Activated T-helper 9 cell treated with anti-CD3 and anti-CD28 coated beads, Interleukin-2, amount 50 U/mL, for 16 hours (primary cell): ENCODE data around the gene ZNF217.
"Not testable (repeated sequence)": the region's sequence is repeated elsewhere in the genome, so short reads cannot be mapped to it uniquely, and the experiment has no call there.

Experiments used
- DNase-seq: peaks from one replicate; pipeline ENCODE4 v3.0.0-alpha.2; 2020; ENCODE audit warnings: low read depth

ZNF217 gene

DNA sequence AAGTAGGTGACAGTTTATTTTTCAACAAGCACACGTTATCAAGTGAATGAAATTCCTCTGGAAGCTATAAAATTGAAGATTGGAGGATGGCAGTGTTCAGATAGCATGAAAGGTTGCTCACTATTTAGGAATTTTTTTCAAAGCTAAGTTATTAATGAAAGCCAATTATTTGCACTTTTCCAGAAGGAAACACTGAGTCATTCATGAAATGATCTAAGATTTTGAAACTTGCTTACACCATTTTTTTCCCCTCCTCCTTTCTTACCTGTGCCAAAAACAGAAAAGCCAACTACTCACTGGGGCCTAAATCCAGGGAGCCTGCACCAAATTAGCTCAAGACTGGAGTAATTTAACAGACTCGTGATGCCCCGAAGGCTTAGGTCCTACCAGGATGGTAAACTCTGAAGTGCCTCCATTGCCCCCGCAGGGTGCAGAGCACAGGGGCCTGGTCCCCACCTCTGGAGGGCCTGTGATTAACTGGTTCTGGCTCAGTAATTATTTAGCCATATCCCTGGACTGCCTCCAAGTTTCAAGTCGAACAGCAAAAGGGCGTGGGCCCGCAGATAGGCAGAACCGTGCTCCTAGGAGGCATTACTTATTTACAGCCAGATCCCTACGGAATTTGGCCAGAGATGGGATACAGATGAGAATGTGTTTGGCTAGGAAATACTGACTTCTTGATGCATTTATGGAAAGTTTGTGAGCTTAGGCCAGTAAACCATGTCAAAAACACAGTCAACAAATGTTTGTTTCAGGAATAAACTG is 28.0 kb upstream of the ZNF217 start:
- DNase-seq: no peak

- not testable (repeated sequence) for DNase-seq
These were observed 24.9 kb upstream of the ZNF217 start for GRCh38 chr20:53618490-53619000.

- DNase-seq: no peak
These were observed 24.3 kb upstream of the ZNF217 start for GRCh38 chr20:53617791-53618489.

- DNase-seq: not testable (repeated sequence)
These were observed 22.9 kb upstream of the ZNF217 start for GRCh38 chr20:53616489-53616888.

DNA sequence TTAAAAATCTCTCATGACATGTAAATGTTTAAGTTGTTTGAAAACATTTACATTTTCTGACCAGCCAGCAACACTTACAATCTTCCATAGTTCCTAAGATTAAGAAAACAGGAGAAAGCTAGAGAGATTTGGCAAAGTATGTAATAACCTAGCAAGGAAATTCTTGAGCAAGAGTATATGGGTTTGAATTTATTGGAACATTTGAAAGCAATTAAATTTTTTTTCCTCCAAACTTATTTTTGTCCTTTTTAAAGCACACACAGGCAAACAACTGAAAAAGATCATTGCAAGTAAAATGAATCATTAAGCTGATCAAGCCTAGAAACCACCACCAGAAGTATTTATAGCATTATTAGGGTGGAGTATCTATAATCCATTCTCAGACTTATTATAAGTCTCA is 20.1 kb upstream of the ZNF217 start:
- DNase-seq: no peak

DNA sequence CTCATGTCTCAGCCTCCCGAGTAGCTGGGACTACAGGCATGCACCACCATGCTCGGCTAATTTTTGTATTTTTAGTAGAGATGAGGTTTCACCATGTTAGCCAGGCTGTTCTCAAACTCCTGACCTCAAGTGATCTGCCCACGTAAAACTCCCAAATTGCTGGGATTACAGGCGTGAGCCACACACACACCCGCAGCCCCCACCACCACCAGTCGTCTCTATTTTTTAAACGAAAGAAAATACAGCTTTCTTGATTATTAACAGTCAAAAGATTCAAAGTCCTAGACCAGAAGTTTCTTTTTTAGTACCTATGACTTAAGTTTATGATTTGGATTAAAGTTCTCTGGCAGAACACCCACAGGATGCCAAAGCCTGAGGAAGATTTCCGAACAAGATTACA is 18.6 kb upstream of the ZNF217 start:
- not testable (repeated sequence) for DNase-seq

- DNase-seq: no peak
These were observed 17.8 kb upstream of the ZNF217 start for GRCh38 chr20:53611449-53611894.

GRCh38 chr20:53609491-53610445 is 16.1 kb upstream of the ZNF217 start:
- peak; percentile 58 for DNase-seq

DNA sequence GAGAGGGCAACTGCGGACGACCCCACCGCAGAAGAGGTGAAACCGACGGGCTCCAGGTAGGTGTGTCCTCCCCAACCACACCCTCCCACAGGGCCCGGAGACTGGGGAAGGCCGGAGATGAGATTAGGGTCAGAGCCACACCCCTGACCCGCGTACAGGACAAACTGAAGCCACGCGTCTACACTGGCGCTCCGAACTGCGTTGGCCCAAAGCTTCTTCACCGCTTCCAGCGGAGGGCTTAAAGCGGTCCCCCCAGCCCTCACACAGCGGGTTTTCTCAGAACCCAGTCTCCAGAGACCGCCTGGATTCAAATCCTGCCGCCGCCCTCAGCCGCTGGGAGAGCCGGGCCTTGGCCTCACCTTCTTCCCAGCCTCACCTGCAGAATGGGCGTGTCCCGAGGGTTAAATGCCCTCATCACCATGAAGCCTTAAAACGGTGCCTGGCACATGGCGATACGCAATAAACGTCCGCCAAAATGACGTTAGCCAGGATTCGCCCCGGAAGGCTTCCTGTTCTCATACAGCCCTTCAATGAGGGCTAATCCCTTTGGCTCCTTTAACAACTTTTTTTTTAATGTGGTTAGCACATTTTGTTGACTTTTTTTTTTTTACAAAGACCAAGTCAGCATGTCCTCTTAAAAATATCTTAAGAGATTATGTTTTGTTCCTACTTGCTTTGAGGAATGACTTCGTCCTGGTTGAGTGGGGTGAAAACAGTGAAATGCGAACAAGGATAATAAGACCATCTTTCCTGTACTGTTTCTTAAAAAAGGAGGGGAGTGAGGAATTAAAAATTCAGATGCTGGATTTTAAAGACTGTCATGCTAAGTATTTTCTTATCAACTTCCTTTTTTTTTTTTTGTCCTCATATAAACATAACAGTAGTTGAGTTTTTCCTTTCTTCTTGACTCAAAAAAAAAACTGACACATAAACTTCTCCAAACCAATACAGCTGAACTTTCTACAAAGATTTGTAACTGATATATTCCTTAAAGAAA is 15.1 kb upstream of the ZNF217 start:
- DNase-seq: no peak

GRCh38 chr20:53608071-53608455 is 14.4 kb upstream of the ZNF217 start:
- no peak for DNase-seq

- no peak for DNase-seq
These were observed 12.8 kb upstream of the ZNF217 start for GRCh38 chr20:53606364-53606985.

GRCh38 chr20:53605401-53605800 is 11.8 kb upstream of the ZNF217 start:
- not testable (repeated sequence) for DNase-seq

DNA sequence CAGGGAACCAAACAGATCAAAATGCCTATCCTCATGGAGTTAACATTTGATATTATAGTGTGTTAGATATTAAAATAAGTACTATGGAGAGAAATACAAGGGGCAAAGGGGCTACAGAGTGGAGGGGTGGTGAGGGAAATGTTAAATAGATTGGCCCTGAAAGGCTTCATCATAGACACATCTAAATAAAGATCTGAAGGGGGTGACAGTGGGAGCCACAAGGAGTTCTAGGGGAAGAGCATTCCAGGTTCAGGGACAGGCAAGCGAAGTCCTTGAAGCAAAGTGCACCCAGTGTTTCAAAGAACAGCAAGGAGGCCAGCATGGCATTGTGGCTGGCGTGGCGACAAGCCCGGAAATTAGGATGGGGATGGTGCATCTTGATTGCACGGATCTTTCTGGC is 11.2 kb upstream of the ZNF217 start:
- DNase-seq: not testable (repeated sequence)

- no peak for DNase-seq
These were observed 9.0 kb upstream of the ZNF217 start for GRCh38 chr20:53602661-53603060.

DNA sequence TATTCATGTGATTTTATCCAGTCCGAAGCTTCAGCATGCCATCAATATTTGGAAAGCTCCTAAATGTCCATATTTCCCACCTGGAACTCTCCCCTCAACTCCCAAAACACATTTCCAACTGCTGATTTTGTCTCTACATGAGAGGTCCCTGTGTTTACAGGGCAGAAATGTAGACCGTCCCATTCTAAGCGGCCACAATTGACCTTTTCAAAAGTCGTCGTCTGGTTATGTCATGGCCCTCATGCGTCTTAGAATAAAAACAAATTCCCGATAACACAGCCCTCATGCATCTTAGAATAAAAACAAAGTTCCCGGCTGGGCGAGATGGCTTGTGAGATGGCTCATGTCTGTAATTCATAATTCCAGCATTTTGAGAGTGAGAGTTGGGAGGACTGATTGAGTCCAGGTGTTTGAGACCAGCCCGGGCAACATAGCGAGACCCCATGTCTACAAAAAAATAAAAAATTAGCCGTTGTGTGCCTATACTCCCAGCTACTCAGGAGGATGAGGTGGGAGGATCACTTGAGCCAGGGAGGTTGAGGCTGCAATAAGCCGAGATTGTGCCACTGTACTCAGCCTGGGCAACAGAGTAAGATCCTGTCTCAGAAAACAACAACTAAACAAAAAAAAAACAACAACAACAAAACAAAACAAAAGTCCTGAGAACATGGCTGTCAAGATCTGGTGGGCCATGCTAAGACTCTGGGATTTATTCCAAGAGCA is 6.4 kb upstream of the ZNF217 start:
- DNase-seq: no peak

DNA sequence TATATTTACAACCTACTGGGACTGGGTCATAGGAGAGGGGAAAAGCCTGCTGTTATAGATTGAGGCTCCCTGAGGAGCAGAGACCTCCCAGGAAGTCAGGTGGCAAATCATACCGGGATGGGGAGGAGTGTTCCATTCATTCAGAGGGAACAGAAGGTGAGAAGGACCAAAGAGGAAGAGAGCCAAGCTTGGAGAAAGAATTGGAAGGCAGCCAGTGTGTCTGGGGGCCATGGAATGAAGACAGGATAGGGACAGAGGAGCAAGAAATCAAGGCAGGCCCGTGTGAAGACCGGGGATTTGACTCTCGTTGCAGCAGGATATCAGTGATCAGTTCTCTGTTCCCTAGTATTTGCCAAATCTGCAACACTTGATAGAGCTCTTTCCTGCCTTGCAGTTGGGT is 5.7 kb upstream of the ZNF217 start:
- no peak for DNase-seq

DNA sequence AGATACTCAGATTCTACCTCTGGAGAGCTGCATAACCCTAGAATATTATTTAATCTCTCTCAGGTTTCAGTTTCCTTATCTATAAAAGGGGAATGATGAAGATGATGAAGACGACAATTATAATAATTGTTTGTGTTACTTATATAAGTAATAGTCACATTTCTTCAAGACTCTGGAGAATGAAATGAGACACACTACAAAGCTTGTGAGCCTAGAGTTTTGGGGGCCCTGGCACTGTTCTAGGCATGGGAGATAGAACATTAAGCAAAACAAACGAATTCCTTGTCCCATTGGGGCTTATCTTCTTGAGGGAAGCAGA is 5.4 kb upstream of the ZNF217 start:
- no peak for DNase-seq

- no peak for DNase-seq
These were observed 4.8 kb upstream of the ZNF217 start for GRCh38 chr20:53598140-53599043.
